NCI-H446 (cell line): ENCODE measurements around the gene CCR5AS.
"Not testable (repeated sequence)": the region's sequence is repeated elsewhere in the genome, so short reads cannot be mapped to it uniquely, and the experiment has no call there.

Source experiments
- DNase-seq, 2 experiments: peaks; one replicate each; lab custom pipeline; 2025; lab: John Stamatoyannopoulos, UW

CCR5AS gene

GRCh38 chr3:46356276-46356675, 50.6 kb downstream of the CCR5AS start:
- DNase-seq = no peak

- DNase-seq = no peak
These were observed 51.9 kb downstream of the CCR5AS start for GRCh38 chr3:46354984-46355383.

GRCh38 chr3:46354478-46354877, 52.4 kb downstream of the CCR5AS start:
- no peak for DNase-seq

- DNase-seq = no peak
These were observed 53.0 kb downstream of the CCR5AS start, which contains the start of gene CCR2 for GRCh38 chr3:46353647-46354410. TSS of gene CCR2 (plus strand) at chr3:46354111. CDS start at chr3:46357528, 3,417 bp downstream.

GRCh38 chr3:46353090-46353489, 53.8 kb downstream of the CCR5AS start:
- DNase-seq = no peak

GRCh38 chr3:46351646-46352045, 55.2 kb downstream of the CCR5AS start:
- no peak for DNase-seq

GRCh38 chr3:46350262-46350565, 56.7 kb downstream of the CCR5AS start:
- no peak for DNase-seq

GRCh38 chr3:46349484-46350261, 57.2 kb downstream of the CCR5AS start:
- no peak for DNase-seq

- no peak for DNase-seq
These were observed 57.9 kb downstream of the CCR5AS start for GRCh38 chr3:46348823-46349482.

GRCh38 chr3:46344476-46344875, 62.4 kb downstream of the CCR5AS start:
- DNase-seq = no peak

GRCh38 chr3:46338840-46339239, 68.0 kb downstream of the CCR5AS start:
- no peak for DNase-seq

- DNase-seq = no peak
These were observed 69.0 kb downstream of the CCR5AS start for GRCh38 chr3:46337911-46338310.

GRCh38 chr3:46335541-46335940, 71.3 kb downstream of the CCR5AS start:
- no peak for DNase-seq

- no peak for DNase-seq
These were observed 72.0 kb downstream of the CCR5AS start for GRCh38 chr3:46334741-46335478.

GRCh38 chr3:46330676-46331075, 76.2 kb downstream of the CCR5AS start:
- not testable (repeated sequence) for DNase-seq

- no peak for DNase-seq
These were observed 81.1 kb downstream of the CCR5AS start for GRCh38 chr3:46325645-46326300.

- no peak for DNase-seq
These were observed 82.8 kb downstream of the CCR5AS start for GRCh38 chr3:46324036-46324435.

GRCh38 chr3:46321461-46322104, 85.3 kb downstream of the CCR5AS start:
- DNase-seq = no peak

GRCh38 chr3:46318207-46318927, 88.5 kb downstream of the CCR5AS start:
- DNase-seq = no peak

- DNase-seq = no peak
These were observed 90.7 kb downstream of the CCR5AS start for GRCh38 chr3:46316206-46316605.
